ENCODE measurements around the gene DAAM1.

DNA sequence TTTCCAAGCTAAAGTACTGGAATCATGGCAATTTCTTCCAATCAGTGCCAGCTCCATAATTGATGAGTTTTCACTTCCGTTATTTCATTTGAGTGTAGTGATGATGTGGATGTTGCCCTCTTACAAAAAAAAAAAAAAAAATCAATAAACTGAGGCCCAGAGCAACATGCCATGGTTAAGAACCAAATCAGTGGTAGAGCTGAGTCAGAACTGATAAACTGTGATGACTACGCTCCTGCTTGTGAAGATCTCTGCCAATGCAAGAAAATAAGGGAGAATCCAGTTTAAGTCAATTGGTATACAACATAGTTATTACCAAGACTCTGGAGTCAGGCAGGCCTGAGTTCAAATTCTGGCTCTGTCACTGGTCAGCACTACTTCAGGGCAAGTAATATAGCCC, 174.0 kb downstream of the DAAM1 start:
- TF ChIP-seq CTCF (IDR thresholded peaks at IDR 0.05) (no peak), POLR2A (IDR thresholded peaks at IDR 0.05) (no peak)

Data from thyroid gland (tissue), 4 donors.